Endothelial cell of umbilical vein (primary cell): ENCODE results near the gene MRPL42.

Source experiments
- EZH2 ChIP-seq: IDR thresholded peaks from 2 replicates; pipeline ENCODE4 v1.6.1; 2012; ENCODE audit warnings: borderline replicate concordance, low read depth, mild to moderate bottlenecking, moderate library complexity, low read length, inconsistent platforms; ENCODE audit not compliant: severe bottlenecking
- FOS ChIP-seq: IDR thresholded peaks from 2 replicates; pipeline ENCODE4 v1.6.1; 2011; ENCODE audit warnings: mild to moderate bottlenecking, low read length, moderate library complexity, borderline replicate concordance; ENCODE audit not compliant: insufficient read depth
- MYC ChIP-seq: IDR thresholded peaks from one replicate; pipeline ENCODE4 v1.6.1; 2011; ENCODE audit warnings: mild to moderate bottlenecking, low read depth, low read length
- POLR2A ChIP-seq: IDR thresholded peaks from 2 replicates; pipeline ENCODE4 v1.6.1; 2012; ENCODE audit warnings: low read depth, mild to moderate bottlenecking, control low read depth, low read length
- POLR2AphosphoS5 ChIP-seq: IDR thresholded peaks from 2 replicates; pipeline ENCODE4 v1.6.1; 2012; ENCODE audit warnings: low read depth, mild to moderate bottlenecking, control low read depth, low read length, moderate library complexity; ENCODE audit not compliant: insufficient read depth
- TF ChIP-seq, protein P1 (sequence below), 2 donors: IDR thresholded peaks; 1 replicate in 1 of 2; 2 replicates in 1 of 2; pipeline ENCODE4 v1.5.1; 2011; ENCODE audit warnings: low read length in 2 of 2, mild to moderate bottlenecking in 2 of 2, moderate library complexity in 2 of 2, control low read depth in 1 of 2, inconsistent platforms in 1 of 2, low read depth in 1 of 2; ENCODE audit not compliant: insufficient read depth in 1 of 2; ENCODE audit errors: extremely low read depth in 1 of 2
- TF ChIP-seq, protein P2 (sequence below): IDR thresholded peaks from 2 replicates; pipeline ENCODE4 v1.6.1; 2011; ENCODE audit not compliant: insufficient read depth, insufficient read length

- TF ChIP-seq, protein P1, sequence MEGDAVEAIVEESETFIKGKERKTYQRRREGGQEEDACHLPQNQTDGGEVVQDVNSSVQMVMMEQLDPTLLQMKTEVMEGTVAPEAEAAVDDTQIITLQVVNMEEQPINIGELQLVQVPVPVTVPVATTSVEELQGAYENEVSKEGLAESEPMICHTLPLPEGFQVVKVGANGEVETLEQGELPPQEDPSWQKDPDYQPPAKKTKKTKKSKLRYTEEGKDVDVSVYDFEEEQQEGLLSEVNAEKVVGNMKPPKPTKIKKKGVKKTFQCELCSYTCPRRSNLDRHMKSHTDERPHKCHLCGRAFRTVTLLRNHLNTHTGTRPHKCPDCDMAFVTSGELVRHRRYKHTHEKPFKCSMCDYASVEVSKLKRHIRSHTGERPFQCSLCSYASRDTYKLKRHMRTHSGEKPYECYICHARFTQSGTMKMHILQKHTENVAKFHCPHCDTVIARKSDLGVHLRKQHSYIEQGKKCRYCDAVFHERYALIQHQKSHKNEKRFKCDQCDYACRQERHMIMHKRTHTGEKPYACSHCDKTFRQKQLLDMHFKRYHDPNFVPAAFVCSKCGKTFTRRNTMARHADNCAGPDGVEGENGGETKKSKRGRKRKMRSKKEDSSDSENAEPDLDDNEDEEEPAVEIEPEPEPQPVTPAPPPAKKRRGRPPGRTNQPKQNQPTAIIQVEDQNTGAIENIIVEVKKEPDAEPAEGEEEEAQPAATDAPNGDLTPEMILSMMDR (IDR thresholded peaks at IDR 0.05; ENCODE audit: extremely low read depth in 1 of 2, insufficient read depth in 1 of 2, low read depth in 1 of 2, low read length in 2 of 2), result no peak
- TF ChIP-seq POLR2A, result no peak
- no peak for TF ChIP-seq POLR2AphosphoS5
- TF ChIP-seq MYC, result no peak
- no peak for TF ChIP-seq EZH2
- no peak for TF ChIP-seq FOS
- TF ChIP-seq, protein P2, sequence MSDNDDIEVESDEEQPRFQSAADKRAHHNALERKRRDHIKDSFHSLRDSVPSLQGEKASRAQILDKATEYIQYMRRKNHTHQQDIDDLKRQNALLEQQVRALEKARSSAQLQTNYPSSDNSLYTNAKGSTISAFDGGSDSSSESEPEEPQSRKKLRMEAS, result no peak
Measured at GRCh38 chr12:93549174-93549573, 81.9 kb downstream of the MRPL42 start.
